ENCODE results near the gene GFRA4.

GFRA4 gene, protein sequence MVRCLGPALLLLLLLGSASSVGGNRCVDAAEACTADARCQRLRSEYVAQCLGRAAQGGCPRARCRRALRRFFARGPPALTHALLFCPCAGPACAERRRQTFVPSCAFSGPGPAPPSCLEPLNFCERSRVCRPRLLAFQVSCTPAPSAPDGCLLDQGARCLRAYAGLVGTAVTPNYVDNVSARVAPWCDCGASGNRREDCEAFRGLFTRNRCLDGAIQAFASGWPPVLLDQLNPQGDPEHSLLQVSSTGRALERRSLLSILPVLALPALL

DNA sequence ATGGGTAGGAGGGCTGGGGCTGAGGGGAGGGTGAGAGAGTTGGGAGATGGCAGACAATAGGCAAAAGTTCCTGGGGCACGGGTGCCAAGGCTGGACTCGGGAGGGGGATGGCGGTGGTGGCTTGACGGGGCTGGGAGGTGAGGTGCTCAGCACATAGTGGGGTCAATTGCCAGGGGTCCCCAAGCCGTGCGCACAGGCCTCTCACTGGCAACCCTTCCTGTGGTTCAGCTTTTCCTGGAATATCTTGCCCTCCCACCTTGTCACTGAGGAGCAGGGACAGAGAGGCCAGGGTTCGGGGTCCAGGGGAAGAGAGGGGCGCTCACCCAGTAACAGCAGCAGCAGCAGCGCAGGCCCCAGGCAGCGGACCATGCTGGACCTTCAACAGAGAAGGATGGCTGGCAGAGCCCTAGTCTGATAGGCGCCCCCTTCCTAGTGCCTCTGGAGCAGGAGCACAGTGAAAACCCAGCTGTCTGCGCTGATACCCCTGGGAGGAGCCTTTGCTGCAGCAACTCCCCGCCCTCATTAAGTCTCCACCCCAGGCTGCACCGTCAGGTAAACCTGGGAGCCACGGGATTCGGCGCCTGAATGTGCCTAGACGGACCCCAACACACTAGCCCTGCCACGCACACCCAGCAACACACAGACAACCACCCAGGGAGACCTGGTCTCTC, at the start of gene GFRA4:
GFRA4 (minus strand) TSS at position 369 of the 671 bp plus-strand sequence; CDS start at position 369, 0 bp downstream.
- DNase-seq (ENCODE audit: low read depth), result no peak

GRCh38 chr20:3712279-3712873, 49.2 kb upstream of the GFRA4 start, which contains the start of gene SIGLEC1:
Gene SIGLEC1, minus strand, starts transcription at chr20:3712600. Its CDS starts 5,472 bp downstream, at chr20:3707128.
- DNase-seq (ENCODE audit: low read depth), result no peak

- DNase-seq (ENCODE audit: low read depth), result no peak
Observed at GRCh38 chr20:3711484-3711941, 48.3 kb upstream of the GFRA4 start.

- DNase-seq (ENCODE audit: low read depth), result peak; percentile 66
Observed at GRCh38 chr20:3710703-3711483, 47.7 kb upstream of the GFRA4 start.

- DNase-seq (ENCODE audit: low read depth), result no peak
Observed at GRCh38 chr20:3710011-3710466, 46.8 kb upstream of the GFRA4 start.

DNA sequence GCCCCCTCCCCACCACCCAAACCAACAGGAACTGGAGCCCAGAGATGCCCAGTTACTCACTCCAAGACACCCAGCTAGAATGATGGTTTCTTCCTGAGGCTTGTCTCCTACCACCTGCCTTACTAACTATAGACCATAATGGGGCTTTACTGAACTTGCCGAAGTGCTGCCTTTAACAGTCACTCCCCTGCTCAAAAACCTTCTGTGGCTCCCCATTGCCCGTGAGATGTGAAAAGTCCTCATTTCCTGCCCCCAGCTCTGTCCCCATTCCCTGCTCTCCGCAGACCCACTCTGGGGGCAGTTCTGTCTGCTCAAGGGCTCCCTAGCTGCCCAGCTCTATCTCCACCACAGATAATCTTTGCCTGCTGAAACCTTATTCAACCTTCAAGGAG, 44.3 kb upstream of the GFRA4 start:
- no peak for DNase-seq (ENCODE audit: low read depth)

- no peak for DNase-seq (ENCODE audit: low read depth)
Observed at GRCh38 chr20:3706774-3707507, 43.7 kb upstream of the GFRA4 start.

- DNase-seq (ENCODE audit: low read depth), result no peak
Observed at GRCh38 chr20:3705970-3706739, 43.0 kb upstream of the GFRA4 start.

GRCh38 chr20:3705491-3705969, 42.3 kb upstream of the GFRA4 start:
- no peak for DNase-seq (ENCODE audit: low read depth)

GRCh38 chr20:3704087-3704486, 40.9 kb upstream of the GFRA4 start:
- no peak for DNase-seq (ENCODE audit: low read depth)

- no peak for DNase-seq (ENCODE audit: low read depth)
Observed at GRCh38 chr20:3702611-3703391, 39.6 kb upstream of the GFRA4 start.

DNA sequence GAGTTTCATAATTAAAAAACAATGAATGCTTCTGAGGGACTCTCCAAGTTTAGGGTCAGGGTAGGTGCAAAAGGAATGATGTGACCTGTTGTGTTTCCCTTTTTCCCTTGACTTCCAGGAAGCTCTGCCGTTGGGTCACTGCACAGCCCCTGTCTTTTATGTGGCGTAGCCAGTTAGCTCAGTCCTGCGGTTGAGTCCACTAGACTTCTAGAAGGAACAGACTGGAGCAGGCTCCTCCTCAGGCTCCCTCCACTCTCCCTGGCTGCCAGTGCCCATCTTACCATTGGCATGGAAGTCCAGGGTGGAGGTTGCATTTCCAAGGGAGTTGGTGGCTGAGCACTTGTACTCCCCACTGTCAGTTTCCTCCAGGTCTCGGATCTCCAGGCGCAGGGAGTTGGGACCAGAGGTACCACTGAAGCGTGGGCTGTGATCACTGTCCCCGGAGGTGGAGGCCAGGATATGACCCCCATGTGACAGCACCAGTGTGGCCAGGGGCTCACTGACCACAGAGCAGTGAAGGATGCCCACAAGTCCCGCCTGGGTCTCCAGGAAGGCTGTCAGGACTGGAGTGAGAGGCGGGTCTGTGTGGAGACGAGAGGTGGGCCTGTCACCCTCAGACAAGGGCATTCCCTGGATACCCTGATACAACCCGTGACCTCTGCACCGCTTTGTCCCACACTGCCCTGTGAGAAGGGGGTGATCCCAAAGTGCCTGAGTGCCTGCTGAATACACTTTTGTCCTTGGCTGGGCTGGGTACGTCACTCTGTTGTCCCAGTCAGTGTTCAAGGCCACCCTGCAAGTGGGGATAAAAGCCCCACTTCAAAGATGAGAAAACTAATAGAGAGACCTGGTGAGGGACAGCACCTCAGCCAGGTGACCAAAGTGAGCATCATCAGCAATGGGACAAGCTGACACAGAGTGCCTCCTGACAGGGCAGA, 38.1 kb upstream of the GFRA4 start:
- no peak for DNase-seq (ENCODE audit: low read depth)

DNA sequence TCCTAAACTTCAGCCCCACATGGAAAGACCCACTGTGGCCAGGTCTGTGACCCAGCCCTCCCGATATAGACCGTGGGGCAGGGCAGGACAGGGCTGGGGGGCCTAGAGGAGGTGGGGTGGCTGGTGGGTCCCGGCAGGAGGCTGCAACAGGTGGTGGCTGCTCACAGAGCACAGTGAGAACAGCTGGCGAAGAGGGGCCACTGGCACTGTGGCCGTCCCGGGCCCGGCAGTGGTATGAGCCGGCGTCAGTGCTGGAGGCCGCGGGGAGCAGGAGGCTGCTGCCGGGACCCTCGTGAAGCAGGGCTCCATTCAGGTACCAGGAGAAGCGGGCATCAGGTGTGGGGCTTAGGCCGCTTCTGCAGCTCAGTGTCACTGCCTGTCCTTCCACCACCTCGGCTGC, 35.8 kb upstream of the GFRA4 start:
- DNase-seq (ENCODE audit: low read depth), result no peak

DNA sequence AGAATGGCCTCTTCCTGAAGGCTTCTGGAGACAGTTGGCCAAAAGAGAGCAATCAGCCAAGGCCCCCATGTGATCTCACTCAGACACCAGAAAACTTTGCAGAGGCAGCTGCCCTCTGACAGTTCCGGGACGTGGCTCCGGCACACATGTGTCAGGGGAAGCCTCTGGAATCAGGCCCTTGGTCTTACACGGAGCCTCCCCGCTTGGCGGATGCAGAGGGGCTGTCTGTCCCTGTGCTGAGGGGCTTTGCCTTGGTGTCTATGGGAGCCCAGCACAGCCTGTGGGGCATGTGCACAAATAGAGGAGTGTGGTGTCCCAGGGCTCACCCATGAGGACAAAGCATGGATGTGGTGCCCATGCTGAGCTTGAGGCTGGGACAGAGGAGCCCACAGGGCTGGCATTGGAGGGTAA, 35.4 kb upstream of the GFRA4 start:
- DNase-seq (ENCODE audit: low read depth), result no peak

- no peak for DNase-seq (ENCODE audit: low read depth)
Observed at GRCh38 chr20:3697588-3698305, 34.5 kb upstream of the GFRA4 start.

GRCh38 chr20:3696745-3697587, 33.8 kb upstream of the GFRA4 start:
- DNase-seq (ENCODE audit: low read depth), result no peak

GRCh38 chr20:3696200-3696599, 33.0 kb upstream of the GFRA4 start:
- no peak for DNase-seq (ENCODE audit: low read depth)
